Tibial nerve (tissue), 4 donors: Measurements from ENCODE around the gene CDHR3. TPM values are rescaled to one million over a fixed set of nuclear protein-coding genes. Genes with fewer than 3 reads are reported as not detected.

Source experiments
- DNase-seq, 2 donors: peaks; one replicate each; pipeline ENCODE4 v3.0.0-alpha.2; 2019; ENCODE audit warnings: low spot score in 2 of 2
- H3K27ac ChIP-seq, 4 donors: fragments of 200-600 bp; sonication (generic) in 3 of 4; one replicate each; pipeline ENCODE4 v1.5.1; 2017 to 2019; ENCODE audit warnings: mild to moderate bottlenecking in 1 of 4
- H3K27me3 ChIP-seq, 2 donors: fragments of 200-600 bp; sonication (generic) in 1 of 2; one replicate each; pipeline versions ENCODE4 v1.5.1 to v1.6.0; 2017 to 2019
- H3K36me3 ChIP-seq, 3 donors: fragments of 200-600 bp; sonication (generic); one replicate each; pipeline ENCODE4 v1.5.1; 2018 to 2019
- H3K4me1 ChIP-seq, 4 donors: fragments of 200-600 bp; sonication (generic) in 3 of 4; one replicate each; pipeline ENCODE4 v1.5.1; 2017 to 2019
- H3K4me3 ChIP-seq, 4 donors: fragments of 200-600 bp; sonication (generic) in 3 of 4; one replicate each; pipeline ENCODE4 v1.5.1; 2017 to 2019; ENCODE audit warnings: mild to moderate bottlenecking in 1 of 4, moderate library complexity in 1 of 4
- H3K9me3 ChIP-seq, 4 donors: fragments of 200-600 bp; sonication (generic) in 3 of 4; one replicate each; pipeline ENCODE4 v1.5.1; 2017 to 2019
- CTCF ChIP-seq, 5 experiments: fragments of 200-600 bp in 3 of 5; fragments of 450-650 bp in 2 of 5; sonication (generic) in 3 of 5; IDR thresholded peaks; one replicate each; pipeline ENCODE4 v1.5.1; 2016 to 2019; ENCODE audit warnings: antibody characterized with exemption in 5 of 5, mild to moderate bottlenecking in 3 of 5, moderate library complexity in 2 of 5
- EP300 ChIP-seq, 2 donors: sonication (generic); formaldehyde crosslinking; IDR thresholded peaks; one replicate each; pipeline ENCODE4 v1.6.1; 2017; ENCODE audit warnings: antibody characterized with exemption in 2 of 2, mild to moderate bottlenecking in 1 of 2
- POLR2A ChIP-seq, 2 donors: fragments of 450-650 bp; IDR thresholded peaks; one replicate each; pipeline ENCODE4 v1.6.1; 2017; ENCODE audit warnings: antibody characterized with exemption in 2 of 2, mild to moderate bottlenecking in 2 of 2, moderate library complexity in 2 of 2
- WGBS, 2 donors: methylation state at CpG; one replicate each; pipeline ENCODE4 v1.1.5; 2018; 5-methylcytosine and 5-hydroxymethylcytosine counted together
- total RNA-seq, 4 donors: library from RNA; depleted of rRNA; stranded (reverse); fragments of >200 nt; gene quantifications; one replicate each; pipeline ENCODE4 v1.1.0, GENCODE V29; 2016

The CDHR3 gene
- total RNA-seq, 4 donors from 2014 or later = 6.1 to 18.2 (median 10.5) TPM

- no peak overlapping the region for H3K27ac ChIP-seq
- no peak for DNase-seq
- WGBS, 2 donors = 94 to 98% methylated on average over 4 of the region's 4 CpGs
- H3K36me3 ChIP-seq = no peaks in the 10 kb centered on the region
- H3K27me3 ChIP-seq = no peaks in the 10 kb centered on the region
- H3K4me1 ChIP-seq = no peaks in the 10 kb centered on the region
- no peak overlapping the region for H3K4me3 ChIP-seq
- no peaks in the 10 kb centered on the region for H3K9me3 ChIP-seq
- TF ChIP-seq POLR2A (IDR thresholded peaks at IDR 0.05) = no peak
Measured at GRCh38 chr7:106017657-106018056, 54.6 kb downstream of the CDHR3 start.

GRCh38 chr7:106018566-106019469 lies 55.8 kb downstream of the CDHR3 start:
- no peaks in the 10 kb centered on the region for H3K36me3 ChIP-seq
- TF ChIP-seq EP300 (IDR thresholded peaks at IDR 0.05) (no peak), POLR2A (IDR thresholded peaks at IDR 0.05) (no peak), CTCF (IDR thresholded peaks at IDR 0.05) (no peak)
- no peaks in the 10 kb centered on the region for H3K9me3 ChIP-seq
- no peak overlapping the region for H3K4me3 ChIP-seq
- DNase-seq = no peak
- no peak overlapping the region for H3K27ac ChIP-seq
- WGBS, 2 donors = 81 to 91% methylated on average over 14 of the region's 14 CpGs
- H3K27me3 ChIP-seq = no peaks in the 10 kb centered on the region
- peaks cover 0 to 8% (median 0%) of the 10 kb centered on the region in 4 donors for H3K4me1 ChIP-seq

- H3K27ac ChIP-seq = no peak overlapping the region
- no peak for DNase-seq
- no peaks in the 10 kb centered on the region for H3K27me3 ChIP-seq
- 77 to 79% methylated on average over 2 of the region's 2 CpGs for WGBS, 2 donors
- peaks cover 0 to 8% (median 0%) of the 10 kb centered on the region in 4 donors for H3K4me1 ChIP-seq
- H3K4me3 ChIP-seq = no peak overlapping the region
- TF ChIP-seq POLR2A (IDR thresholded peaks at IDR 0.05) (no peak), CTCF (IDR thresholded peaks at IDR 0.05) (no peak), EP300 (IDR thresholded peaks at IDR 0.05) (no peak)
- H3K36me3 ChIP-seq = no peaks in the 10 kb centered on the region
- no peaks in the 10 kb centered on the region for H3K9me3 ChIP-seq
Measured at GRCh38 chr7:106019470-106019820, 56.4 kb downstream of the CDHR3 start.

- Histone ChIP-seq H3K36me3 (no peaks in the 10 kb centered on the region), H3K27ac (no peak overlapping the region), H3K4me3 (no peak overlapping the region), H3K4me1 (peaks cover 0 to 8% (median 0%) of the 10 kb centered on the region in 4 donors), H3K27me3 (no peaks in the 10 kb centered on the region), H3K9me3 (no peaks in the 10 kb centered on the region)
- 73% methylated on average over 11 of the region's 11 CpGs for WGBS, 2 donors
- no peak for TF ChIP-seq CTCF (IDR thresholded peaks at IDR 0.05)
- TF ChIP-seq POLR2A (IDR thresholded peaks at IDR 0.05) = no peak
- no peak for TF ChIP-seq EP300 (IDR thresholded peaks at IDR 0.05)
- DNase-seq = no peak
Measured at GRCh38 chr7:106021151-106022067, 58.3 kb downstream of the CDHR3 start.

- 86 to 88% methylated on average over 8 of the region's 8 CpGs for WGBS, 2 donors
- H3K36me3 ChIP-seq = no peaks in the 10 kb centered on the region
- no peak overlapping the region for H3K4me3 ChIP-seq
- TF ChIP-seq EP300 (IDR thresholded peaks at IDR 0.05) = no peak
- no peak overlapping the region for H3K27ac ChIP-seq
- DNase-seq = no peak
- peaks cover 0 to 8% (median 0%) of the 10 kb centered on the region in 4 donors for H3K4me1 ChIP-seq
- H3K27me3 ChIP-seq = no peaks in the 10 kb centered on the region
- no peaks in the 10 kb centered on the region for H3K9me3 ChIP-seq
Measured at GRCh38 chr7:106022193-106022821, 59.2 kb downstream of the CDHR3 start.
